Suppressor macrophage (primary cell): Measurements from ENCODE around the gene FBXO17.
"Not testable (repeated sequence)": the region's sequence is repeated elsewhere in the genome, so short reads cannot be mapped to it uniquely, and the experiment has no call there.

Experiments used
- DNase-seq, 4 experiments: peaks; one replicate each; pipeline ENCODE4 v3.0.0-alpha.2; 2020 to 2022

The FBXO17 gene

GRCh38 chr19:38942471-38943181 is 32.9 kb downstream of the FBXO17 start:
- no peak for DNase-seq

- no peak for DNase-seq
These were observed 33.6 kb downstream of the FBXO17 start for GRCh38 chr19:38941979-38942378.

GRCh38 chr19:38941466-38941865 is 34.1 kb downstream of the FBXO17 start:
- not testable (repeated sequence) for DNase-seq

- no peak for DNase-seq
These were observed 35.6 kb downstream of the FBXO17 start for GRCh38 chr19:38939957-38940356.

- DNase-seq: no peak
These were observed 42.0 kb downstream of the FBXO17 start for GRCh38 chr19:38933544-38933943.

- DNase-seq: peak; percentile 46 to 60 (median 56)
These were observed 42.9 kb downstream of the FBXO17 start for GRCh38 chr19:38932425-38933179.

- DNase-seq: no peak
These were observed 44.1 kb downstream of the FBXO17 start for GRCh38 chr19:38931521-38931793.

GRCh38 chr19:38930776-38931520 is 44.6 kb downstream of the FBXO17 start, which contains the start of gene MRPS12:
Gene MRPS12, plus strand, starts transcription at chr19:38930944. Its CDS starts 351 bp downstream, at chr19:38931295.
- DNase-seq: peak; percentile 99 to 100 (median 100)

- DNase-seq: peak; percentile 96 to 97 (median 97)
These were observed 45.4 kb downstream of the FBXO17 start, which contains the start of gene SARS2 for GRCh38 chr19:38929929-38930775. Gene SARS2, minus strand, starts transcription at chr19:38930763. Its CDS starts 27 bp downstream, at chr19:38930736.

GRCh38 chr19:38928391-38929001 is 47.0 kb downstream of the FBXO17 start:
- DNase-seq: no peak

- no peak for DNase-seq
These were observed 51.2 kb downstream of the FBXO17 start for GRCh38 chr19:38924388-38924787.

- no peak for DNase-seq
These were observed 53.1 kb downstream of the FBXO17 start for GRCh38 chr19:38922482-38922881.

- DNase-seq: no peak
These were observed 53.9 kb downstream of the FBXO17 start for GRCh38 chr19:38921420-38922274.

- no peak for DNase-seq
These were observed 54.7 kb downstream of the FBXO17 start for GRCh38 chr19:38920602-38921419.

GRCh38 chr19:38919837-38920601 is 55.5 kb downstream of the FBXO17 start:
- no peak for DNase-seq

GRCh38 chr19:38918526-38918925 is 57.0 kb downstream of the FBXO17 start:
- DNase-seq: no peak

- DNase-seq: peak in 2 of 4 experiments; percentile 9 to 29
These were observed 57.5 kb downstream of the FBXO17 start for GRCh38 chr19:38917921-38918491.

- no peak for DNase-seq
These were observed 58.0 kb downstream of the FBXO17 start for GRCh38 chr19:38917516-38917915.
